Mucosa of descending colon (tissue), 3 donors: ENCODE data around the gene LEAP2. TPM values are rescaled to one million over a fixed set of nuclear protein-coding genes. Genes with fewer than 3 reads are reported as not detected.
A peak's percentile ranks its signal among the peaks of the same experiment; 100 is the strongest.

Experiments
- ATAC-seq: fragments of 200-7000 bp; cut with Tn5 transposase; one replicate; pipeline ENCODE4 v1.9.1; 2020; ENCODE audit warnings: mild to moderate bottlenecking, moderate library complexity
- DNase-seq, 3 donors: peaks; one replicate each; pipeline ENCODE4 v3.0.0-alpha.2; 2020
- H3K36me3 ChIP-seq: fragments of 200-600 bp; one replicate; pipeline ENCODE4 v1.8.0; 2021; ENCODE audit warnings: low read depth, mild to moderate bottlenecking
- H3K4me1 ChIP-seq: fragments of 200-600 bp; one replicate; pipeline ENCODE4 v1.8.0; 2021; ENCODE audit warnings: low read depth, mild to moderate bottlenecking
- H3K4me3 ChIP-seq: fragments of 200-600 bp; one replicate; pipeline ENCODE4 v1.8.0; 2021; ENCODE audit warnings: mild to moderate bottlenecking
- H3K9me3 ChIP-seq: fragments of 200-600 bp; one replicate; pipeline ENCODE4 v1.8.0; 2021; ENCODE audit warnings: mild to moderate bottlenecking
- CTCF ChIP-seq: fragments of 200-600 bp; IDR thresholded peaks from one replicate; pipeline ENCODE4 v1.8.0; 2022; ENCODE audit warnings: antibody characterized with exemption, mild to moderate bottlenecking
- intact Hi-C, 2 donors: fragments of 100-400 bp; cut with DNase I in 1 of 2; cut with micrococcal nuclease in 1 of 2; formaldehyde crosslinking; loops; one replicate each; pipeline versions ENCODE4 v1.11.0 to v1.11.1; 2022; cut with DNase I, micrococcal nuclease
- total RNA-seq, 3 donors: library from RNA; stranded (reverse); fragmentation: NEBNext Ultra II Directional in 2 of 3; extraction: Animal tissue kit (Norgen Biotek cat#: 25700) in 2 of 3; gene quantifications; one replicate each; pipeline versions ENCODE4 v1.2.1 to v1.2.4, GENCODE V29; 2021 to 2023
- donor health status: DM: no; HTN: no; CAD: no; lungs with moderate emphysema.
- donor health status: DM: no; HTN: no; CAD: no.
- donor health status: DM: no; HTN: yes; CAD: no.

The LEAP2 gene
- total RNA-seq, 3 donors from 2014 or later = 2.9 to 9.9 (median 3.8) TPM

- H3K9me3 ChIP-seq = no peaks in the 10 kb centered on the region
- no peaks in the 10 kb centered on the region for H3K36me3 ChIP-seq
- H3K4me3 ChIP-seq = peak overlapping the region; percentile 79
- intact Hi-C loops = loop anchor here in 1 of 2 donors (2.0 kb wide), 1 partner anchor 38 kb away; no protein-coding TSS in a partner anchor
- H3K4me1 ChIP-seq = peaks cover 14% of the 10 kb centered on the region
- DNase-seq = no peak
- no peak for TF ChIP-seq CTCF
- ATAC-seq = peak; percentile 33
These were observed 6.4 kb upstream of the LEAP2 start for GRCh38 chr5:132867046-132867451.

- intact Hi-C loops = no loop called here
- Histone ChIP-seq H3K36me3 (no peaks in the 10 kb centered on the region), H3K9me3 (no peaks in the 10 kb centered on the region), H3K4me3 (no peak overlapping the region), H3K4me1 (peaks cover 22% of the 10 kb centered on the region)
- ATAC-seq = no peak
- DNase-seq = no peak
- no peak for TF ChIP-seq CTCF
These were observed 4.7 kb upstream of the LEAP2 start for GRCh38 chr5:132868754-132869153.

DNA sequence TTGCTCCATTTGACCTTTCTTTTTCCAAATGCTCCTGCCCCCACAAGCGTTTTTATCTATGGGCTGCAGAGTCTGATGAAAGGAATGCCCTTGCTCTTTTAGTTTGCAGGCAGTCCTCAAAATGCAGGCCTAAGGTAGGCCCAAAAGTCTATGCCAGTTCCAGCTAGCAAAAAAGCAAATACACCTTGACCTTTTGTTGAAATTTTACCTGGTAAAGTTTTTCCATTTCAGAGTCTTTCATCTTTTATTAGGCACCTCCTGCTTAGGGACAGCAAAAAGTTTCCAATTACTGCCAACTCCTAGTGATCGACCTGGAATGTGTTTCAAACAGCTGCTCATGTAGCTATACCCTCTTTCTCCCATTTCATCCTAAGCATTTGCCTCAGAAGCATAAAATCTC lies 2.7 kb upstream of the LEAP2 start:
- Histone ChIP-seq H3K4me3 (no peak overlapping the region), H3K36me3 (no peaks in the 10 kb centered on the region), H3K9me3 (no peaks in the 10 kb centered on the region), H3K4me1 (peaks cover 18% of the 10 kb centered on the region)
- intact Hi-C loops = no loop called here
- TF ChIP-seq CTCF = no peak
- ATAC-seq = no peak
- no peak for DNase-seq

DNA sequence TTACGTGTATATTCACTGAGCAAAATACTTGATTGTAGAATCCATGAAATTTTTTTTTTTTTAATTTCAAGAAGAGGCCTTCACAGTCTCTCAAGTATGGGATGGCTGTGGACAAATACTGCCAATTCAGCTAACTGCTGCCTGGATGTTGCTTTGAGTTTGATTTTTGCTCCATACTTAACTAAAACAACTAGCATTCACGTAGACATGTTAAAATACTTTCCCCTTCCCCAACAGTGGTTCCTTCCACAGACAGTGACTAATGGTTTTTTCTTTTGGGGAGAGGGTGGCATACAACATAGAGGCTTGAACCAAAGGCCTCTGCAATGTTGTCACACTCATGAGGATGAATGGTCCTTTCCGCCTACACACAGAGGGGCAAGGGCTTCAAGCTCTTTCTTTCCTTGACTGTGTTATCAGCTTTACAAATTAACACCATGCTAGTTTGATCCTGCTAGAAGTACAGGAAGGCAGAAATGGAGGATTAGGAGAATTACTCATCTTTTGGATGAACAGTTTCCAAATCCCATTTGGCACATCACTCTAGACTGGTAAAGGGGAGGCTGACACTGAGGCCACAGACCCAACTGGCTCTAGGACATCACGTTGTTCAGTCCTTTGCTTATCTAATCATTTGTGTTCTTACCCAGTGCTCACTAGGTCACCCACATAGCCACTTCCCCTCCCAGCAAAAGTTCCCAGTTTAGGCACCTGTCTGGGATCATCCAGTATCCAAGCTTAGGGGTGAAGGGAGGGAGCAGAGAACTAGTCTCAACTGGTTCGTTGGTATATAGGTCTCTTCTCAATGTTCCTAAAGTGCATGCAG lies 1.8 kb upstream of the LEAP2 start:
- no peak overlapping the region for H3K4me3 ChIP-seq
- ATAC-seq = no peak
- intact Hi-C loops = no loop called here
- no peaks in the 10 kb centered on the region for H3K36me3 ChIP-seq
- DNase-seq = no peak
- no peaks in the 10 kb centered on the region for H3K9me3 ChIP-seq
- H3K4me1 ChIP-seq = peaks cover 16% of the 10 kb centered on the region
- TF ChIP-seq CTCF = no peak

GRCh38 chr5:132872788-132873118 lies 715 bp upstream of the LEAP2 start:
- DNase-seq (no peak), ATAC-seq (no peak)
- Histone ChIP-seq H3K36me3 (no peaks in the 10 kb centered on the region), H3K9me3 (no peaks in the 10 kb centered on the region), H3K4me3 (no peak overlapping the region), H3K4me1 (peaks cover 11% of the 10 kb centered on the region)
- intact Hi-C loops = no loop called here
- no peak for TF ChIP-seq CTCF
